ENCODE measurements around the gene CEP192. TPM values are rescaled to one million over a fixed set of nuclear protein-coding genes. Genes with fewer than 3 reads are reported as not detected.
A peak's percentile ranks its signal among the peaks of the same experiment; 100 is the strongest.

Gene CEP192, protein sequence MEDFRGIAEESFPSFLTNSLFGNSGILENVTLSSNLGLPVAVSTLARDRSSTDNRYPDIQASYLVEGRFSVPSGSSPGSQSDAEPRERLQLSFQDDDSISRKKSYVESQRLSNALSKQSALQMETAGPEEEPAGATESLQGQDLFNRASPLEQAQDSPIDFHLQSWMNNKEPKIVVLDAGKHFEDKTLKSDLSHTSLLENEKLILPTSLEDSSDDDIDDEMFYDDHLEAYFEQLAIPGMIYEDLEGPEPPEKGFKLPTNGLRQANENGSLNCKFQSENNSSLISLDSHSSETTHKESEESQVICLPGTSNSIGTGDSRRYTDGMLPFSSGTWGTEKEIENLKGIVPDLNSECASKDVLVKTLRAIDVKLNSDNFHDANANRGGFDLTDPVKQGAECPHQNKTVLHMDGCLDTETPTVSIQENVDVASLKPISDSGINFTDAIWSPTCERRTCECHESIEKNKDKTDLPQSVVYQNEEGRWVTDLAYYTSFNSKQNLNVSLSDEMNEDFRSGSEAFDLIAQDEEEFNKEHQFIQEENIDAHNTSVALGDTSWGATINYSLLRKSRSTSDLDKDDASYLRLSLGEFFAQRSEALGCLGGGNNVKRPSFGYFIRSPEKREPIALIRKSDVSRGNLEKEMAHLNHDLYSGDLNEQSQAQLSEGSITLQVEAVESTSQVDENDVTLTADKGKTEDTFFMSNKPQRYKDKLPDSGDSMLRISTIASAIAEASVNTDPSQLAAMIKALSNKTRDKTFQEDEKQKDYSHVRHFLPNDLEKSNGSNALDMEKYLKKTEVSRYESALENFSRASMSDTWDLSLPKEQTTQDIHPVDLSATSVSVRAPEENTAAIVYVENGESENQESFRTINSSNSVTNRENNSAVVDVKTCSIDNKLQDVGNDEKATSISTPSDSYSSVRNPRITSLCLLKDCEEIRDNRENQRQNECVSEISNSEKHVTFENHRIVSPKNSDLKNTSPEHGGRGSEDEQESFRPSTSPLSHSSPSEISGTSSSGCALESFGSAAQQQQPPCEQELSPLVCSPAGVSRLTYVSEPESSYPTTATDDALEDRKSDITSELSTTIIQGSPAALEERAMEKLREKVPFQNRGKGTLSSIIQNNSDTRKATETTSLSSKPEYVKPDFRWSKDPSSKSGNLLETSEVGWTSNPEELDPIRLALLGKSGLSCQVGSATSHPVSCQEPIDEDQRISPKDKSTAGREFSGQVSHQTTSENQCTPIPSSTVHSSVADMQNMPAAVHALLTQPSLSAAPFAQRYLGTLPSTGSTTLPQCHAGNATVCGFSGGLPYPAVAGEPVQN (N-terminal part only)
- total RNA-seq (10 to 100 TPM; 28.2 to 41.8 (median 33.4) TPM), polyA plus RNA-seq (10 to 100 TPM; 13.8 to 26.5 (median 14.3) TPM)
- long read RNA-seq, donor 1, result 0 reads
- long read RNA-seq, donor 2, result 0 reads

DNA sequence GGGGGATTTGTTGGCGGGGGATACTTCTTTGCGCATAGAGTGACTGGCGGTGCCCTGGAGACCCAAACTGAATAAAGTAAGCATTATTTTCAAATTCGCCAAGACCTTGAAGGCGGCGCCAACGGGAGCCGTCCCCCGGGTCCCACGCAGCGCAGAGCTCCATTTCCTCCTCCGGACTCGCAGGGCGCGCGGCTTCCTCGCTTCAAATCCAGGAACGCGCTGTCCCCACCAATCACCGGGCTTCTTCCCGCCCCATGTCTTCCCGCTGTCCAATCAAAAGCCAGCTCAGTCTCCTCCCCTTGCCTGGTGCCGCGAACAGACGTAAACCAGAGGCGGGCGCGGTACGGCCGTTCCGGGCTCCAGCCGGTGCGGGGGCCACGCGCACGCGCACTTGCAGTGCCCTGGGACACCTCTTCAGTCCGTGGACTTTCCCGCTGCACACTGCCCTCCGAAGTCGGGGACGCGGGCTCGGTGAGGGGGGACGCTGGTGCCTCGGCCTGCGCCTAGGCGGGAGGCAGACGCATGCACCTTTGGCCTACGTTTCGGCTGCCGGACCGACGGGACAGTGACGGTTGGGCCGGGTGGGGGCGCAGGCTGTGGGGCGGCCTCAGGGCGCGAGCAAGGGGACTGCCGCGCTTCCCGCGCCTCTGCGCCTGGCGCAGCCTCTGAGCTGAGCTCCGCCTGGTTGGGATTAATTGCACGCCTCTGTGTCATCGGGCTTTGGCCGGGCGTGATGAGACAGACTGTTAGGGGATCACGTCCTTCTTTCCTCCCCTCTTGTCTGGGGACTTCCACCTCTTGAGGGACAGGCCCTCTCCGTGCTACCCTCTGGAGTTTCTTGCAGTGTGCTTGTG lies at the start of gene CEP192:
Gene CEP192, plus strand, starts transcription at position 396 of the 854 bp plus-strand sequence. CDS start 8,063 bp downstream, outside the sequence.
- DNase-seq, result peak; percentile 98
- no peaks in the 10 kb centered on the region for H3K27me3 ChIP-seq (replicated peaks in 1 of 7)
- peaks cover 11 to 53% (median 27%) of the 10 kb centered on the region in 6 donors for H3K4me1 ChIP-seq
- TF ChIP-seq POLR2AphosphoS5 (IDR thresholded peaks at IDR 0.05) (peak; percentile 92 to 97 (median 97)), CTCF (IDR thresholded peaks at IDR 0.05 in 8 of 11, conservative IDR thresholded peaks at IDR 0.05 in 3 of 11) (peak in 4 of 11 experiments; percentile 5 to 15 (median 14)), POLR2A (IDR thresholded peaks at IDR 0.05) (peak in 2 of 3 donors; percentile 56 to 71)
- peak within 1 kb of the TSS; percentile 70 to 96 (median 92) for H3K27ac ChIP-seq
- H3K9me3 ChIP-seq, result no peaks in the 10 kb centered on the region
- intact Hi-C loops (cut with DNase I; ENCODE audit: low total_unique reads), result no loop called here
- peaks cover 0 to 9% (median 0%) of the 10 kb centered on the region in 6 donors for H3K36me3 ChIP-seq
- 0% methylated on average over 11 to 73 of the region's 73 CpGs for WGBS, 5 donors
- peak within 1 kb of the TSS; percentile 73 to 99 (median 97) for H3K4me3 ChIP-seq

- 77 to 84% (median 82%) methylated on average over 4 of the region's 4 CpGs for WGBS, 5 donors
- H3K9me3 ChIP-seq, result no peaks in the 10 kb centered on the region
- H3K27me3 ChIP-seq (replicated peaks in 1 of 7), result no peaks in the 10 kb centered on the region
- TF ChIP-seq CTCF (IDR thresholded peaks at IDR 0.05 in 8 of 11, conservative IDR thresholded peaks at IDR 0.05 in 3 of 11) (no peak), POLR2A (IDR thresholded peaks at IDR 0.05) (no peak), POLR2AphosphoS5 (IDR thresholded peaks at IDR 0.05) (no peak)
- no peak overlapping the region for H3K27ac ChIP-seq
- intact Hi-C loops (cut with DNase I; ENCODE audit: low total_unique reads), result loop anchor here (10.0 kb wide), 1 partner anchor 48 kb away; no protein-coding TSS in a partner anchor
- no peaks in the 10 kb centered on the region for H3K36me3 ChIP-seq
- no peak overlapping the region for H3K4me3 ChIP-seq
- no peak for DNase-seq
- H3K4me1 ChIP-seq, result peaks cover 0 to 21% (median 13%) of the 10 kb centered on the region in 6 donors
Measured at GRCh38 chr18:12943215-12943614, 47.9 kb upstream of the CEP192 start.

- intact Hi-C loops (cut with DNase I; ENCODE audit: low total_unique reads), result loop anchor here (10.0 kb wide), 1 partner anchor 50 kb away; no protein-coding TSS in a partner anchor
- no peak for DNase-seq
- Histone ChIP-seq H3K27me3 (replicated peaks in 1 of 7) (no peaks in the 10 kb centered on the region), H3K4me3 (no peak overlapping the region), H3K36me3 (no peaks in the 10 kb centered on the region), H3K4me1 (peaks cover 4 to 34% (median 25%) of the 10 kb centered on the region in 6 donors), H3K9me3 (no peaks in the 10 kb centered on the region), H3K27ac (no peak overlapping the region)
- WGBS, 5 donors, result 49 to 62% (median 55%) methylated on average over 4 of the region's 4 CpGs
- no peak for TF ChIP-seq CTCF (IDR thresholded peaks at IDR 0.05 in 8 of 11, conservative IDR thresholded peaks at IDR 0.05 in 3 of 11)
- no peak for TF ChIP-seq POLR2AphosphoS5 (IDR thresholded peaks at IDR 0.05)
- no peak for TF ChIP-seq POLR2A (IDR thresholded peaks at IDR 0.05)
Measured at GRCh38 chr18:12944709-12945108, 46.5 kb upstream of the CEP192 start.

All from spleen (tissue), 13 donors.